Measurements from ENCODE around the gene GNG12. TPM values are rescaled to one million over a fixed set of nuclear protein-coding genes. Genes with fewer than 3 reads are reported as not detected.

GNG12 gene
- total RNA-seq, 2 donors from 2014 or later, result 29.1 to 45.4 TPM

GRCh38 chr1:67815303-67816094 is 17.8 kb downstream of the GNG12 start:
- TF ChIP-seq CTCF (IDR thresholded peaks at IDR 0.05), result no peak
- H3K27me3 ChIP-seq, result no peaks in the 10 kb centered on the region
- H3K4me1 ChIP-seq, result peaks cover 0 to 19% of the 10 kb centered on the region in 2 donors
- H3K4me3 ChIP-seq, result no peak overlapping the region
- H3K27ac ChIP-seq, result peak overlapping the region; percentile 14 to 56
- DNase-seq (ENCODE audit: low spot score), result no peak
- H3K36me3 ChIP-seq, result no peaks in the 10 kb centered on the region
- H3K9me3 ChIP-seq, result no peaks in the 10 kb centered on the region

- no peak for DNase-seq (ENCODE audit: low spot score)
- no peak for TF ChIP-seq CTCF (IDR thresholded peaks at IDR 0.05)
- peak overlapping the region in 1 of 2 donors; percentile 56 for H3K27ac ChIP-seq
- H3K4me1 ChIP-seq, result peaks cover 0 to 19% of the 10 kb centered on the region in 2 donors
- no peaks in the 10 kb centered on the region for H3K27me3 ChIP-seq
- H3K4me3 ChIP-seq, result no peak overlapping the region
- no peaks in the 10 kb centered on the region for H3K9me3 ChIP-seq
- no peaks in the 10 kb centered on the region for H3K36me3 ChIP-seq
These were observed 19.0 kb downstream of the GNG12 start for GRCh38 chr1:67814121-67814772.

GRCh38 chr1:67812226-67812625 is 21.0 kb downstream of the GNG12 start:
- no peaks in the 10 kb centered on the region for H3K9me3 ChIP-seq
- no peak overlapping the region for H3K27ac ChIP-seq
- H3K27me3 ChIP-seq, result no peaks in the 10 kb centered on the region
- DNase-seq (ENCODE audit: low spot score), result no peak
- H3K4me3 ChIP-seq, result no peak overlapping the region
- peaks cover 0 to 19% of the 10 kb centered on the region in 2 donors for H3K4me1 ChIP-seq
- H3K36me3 ChIP-seq, result no peaks in the 10 kb centered on the region
- no peak for TF ChIP-seq CTCF (IDR thresholded peaks at IDR 0.05)

GRCh38 chr1:67811781-67812180 is 21.5 kb downstream of the GNG12 start:
- no peak for DNase-seq (ENCODE audit: low spot score)
- no peak overlapping the region for H3K27ac ChIP-seq
- peaks cover 0 to 19% of the 10 kb centered on the region in 2 donors for H3K4me1 ChIP-seq
- no peaks in the 10 kb centered on the region for H3K36me3 ChIP-seq
- no peak overlapping the region for H3K4me3 ChIP-seq
- no peaks in the 10 kb centered on the region for H3K9me3 ChIP-seq
- TF ChIP-seq CTCF (IDR thresholded peaks at IDR 0.05), result no peak
- no peaks in the 10 kb centered on the region for H3K27me3 ChIP-seq

- DNase-seq (ENCODE audit: low spot score), result no peak
- Histone ChIP-seq H3K27me3 (no peaks in the 10 kb centered on the region), H3K9me3 (no peaks in the 10 kb centered on the region), H3K4me3 (no peak overlapping the region), H3K4me1 (peaks cover 0 to 20% of the 10 kb centered on the region in 2 donors), H3K36me3 (no peaks in the 10 kb centered on the region), H3K27ac (no peak overlapping the region)
- TF ChIP-seq CTCF (IDR thresholded peaks at IDR 0.05), result no peak
These were observed 23.4 kb downstream of the GNG12 start for GRCh38 chr1:67809887-67810286.

Data from right atrium auricular region (tissue), 2 donors.